Nephron (organoid): ENCODE results near the gene COPB1.

Source experiments
- H3K27ac Mint-ChIP-seq, 3 experiments: 2 replicates each; pipeline ENCODE4 v1.8.0; 2020; ENCODE audit warnings: mixed read lengths in 3 of 3, mild to moderate bottlenecking in 2 of 3, moderate library complexity in 1 of 3
- H3K27me3 Mint-ChIP-seq: 2 replicates; pipeline ENCODE4 v1.8.0; 2021; ENCODE audit warnings: low read depth, mild to moderate bottlenecking, moderate library complexity, mixed read lengths
- H3K36me3 Mint-ChIP-seq: 2 replicates; pipeline ENCODE4 v1.8.0; 2020; ENCODE audit warnings: low read depth, mixed read lengths
- H3K4me1 Mint-ChIP-seq: 2 replicates; pipeline ENCODE4 v1.8.0; 2020; ENCODE audit warnings: mixed read lengths
- H3K4me3 Mint-ChIP-seq, 3 experiments: 2 replicates each; pipeline ENCODE4 v1.8.0; 2020; ENCODE audit warnings: mild to moderate bottlenecking in 3 of 3, mixed read lengths in 3 of 3, moderate library complexity in 2 of 3
- H3K9me3 Mint-ChIP-seq: 2 replicates; pipeline ENCODE4 v1.8.0; 2020; ENCODE audit warnings: mixed read lengths
- TF ChIP-seq, protein P1 (sequence below), 3 experiments: fragments of 200-600 bp; sonication (generic); IDR thresholded peaks; one replicate each; pipeline ENCODE4 v1.5.0; 2021; ENCODE audit warnings: antibody characterized with exemption in 3 of 3; ENCODE audit not compliant: unreplicated experiment in 3 of 3

COPB1 gene

DNA sequence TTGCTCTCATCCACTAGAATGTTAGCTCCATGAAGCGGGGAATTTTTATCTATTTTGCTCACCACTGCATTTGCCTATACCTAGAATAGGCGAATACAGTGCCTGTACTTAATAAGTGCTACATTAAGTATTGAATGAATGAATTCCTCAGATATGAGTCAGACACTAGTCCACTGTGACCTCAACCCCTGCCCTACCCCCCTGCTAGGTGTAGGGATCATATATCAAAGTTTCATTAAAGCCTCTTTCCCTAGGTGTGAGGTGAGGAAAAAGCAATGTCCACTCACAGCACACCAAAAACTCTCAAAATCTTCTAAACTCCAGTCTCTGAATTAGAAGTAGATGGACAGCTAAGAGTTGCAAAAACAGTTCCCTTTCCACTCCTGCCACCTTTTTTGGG, 30.3 kb upstream of the COPB1 start:
- H3K4me3 Mint-ChIP-seq = no peak overlapping the region
- no peak overlapping the region for H3K27ac Mint-ChIP-seq
- H3K4me1 Mint-ChIP-seq = no peaks in the 10 kb centered on the region
- TF ChIP-seq, protein P1, sequence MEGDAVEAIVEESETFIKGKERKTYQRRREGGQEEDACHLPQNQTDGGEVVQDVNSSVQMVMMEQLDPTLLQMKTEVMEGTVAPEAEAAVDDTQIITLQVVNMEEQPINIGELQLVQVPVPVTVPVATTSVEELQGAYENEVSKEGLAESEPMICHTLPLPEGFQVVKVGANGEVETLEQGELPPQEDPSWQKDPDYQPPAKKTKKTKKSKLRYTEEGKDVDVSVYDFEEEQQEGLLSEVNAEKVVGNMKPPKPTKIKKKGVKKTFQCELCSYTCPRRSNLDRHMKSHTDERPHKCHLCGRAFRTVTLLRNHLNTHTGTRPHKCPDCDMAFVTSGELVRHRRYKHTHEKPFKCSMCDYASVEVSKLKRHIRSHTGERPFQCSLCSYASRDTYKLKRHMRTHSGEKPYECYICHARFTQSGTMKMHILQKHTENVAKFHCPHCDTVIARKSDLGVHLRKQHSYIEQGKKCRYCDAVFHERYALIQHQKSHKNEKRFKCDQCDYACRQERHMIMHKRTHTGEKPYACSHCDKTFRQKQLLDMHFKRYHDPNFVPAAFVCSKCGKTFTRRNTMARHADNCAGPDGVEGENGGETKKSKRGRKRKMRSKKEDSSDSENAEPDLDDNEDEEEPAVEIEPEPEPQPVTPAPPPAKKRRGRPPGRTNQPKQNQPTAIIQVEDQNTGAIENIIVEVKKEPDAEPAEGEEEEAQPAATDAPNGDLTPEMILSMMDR (IDR thresholded peaks at IDR 0.05; ENCODE audit: unreplicated experiment in 3 of 3) = no peak
- H3K36me3 Mint-ChIP-seq = no peaks in the 10 kb centered on the region
- H3K27me3 Mint-ChIP-seq = no peaks in the 10 kb centered on the region
- no peaks in the 10 kb centered on the region for H3K9me3 Mint-ChIP-seq

DNA sequence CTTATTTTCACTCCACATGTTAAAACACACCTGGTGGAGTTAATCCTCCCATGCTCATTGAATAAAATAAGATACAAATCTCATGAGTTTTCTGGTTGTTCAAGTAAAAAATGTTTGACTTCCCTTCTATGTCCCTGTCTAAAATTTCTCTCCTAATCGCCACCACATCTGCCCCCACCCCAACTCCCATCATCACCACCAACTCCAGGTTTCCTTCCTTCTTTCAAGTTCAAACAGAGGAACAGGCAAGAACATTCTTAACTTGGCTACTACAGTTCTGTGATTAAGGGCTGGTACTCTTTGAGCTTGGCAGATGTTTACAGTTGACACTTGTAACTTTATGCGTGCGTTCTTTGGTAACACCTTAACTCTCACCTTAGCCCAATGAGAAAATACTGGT, 29.7 kb upstream of the COPB1 start:
- Mint-ChIP-seq H3K4me1 (no peaks in the 10 kb centered on the region), H3K9me3 (no peaks in the 10 kb centered on the region), H3K27me3 (no peaks in the 10 kb centered on the region), H3K4me3 (no peak overlapping the region), H3K36me3 (no peaks in the 10 kb centered on the region), H3K27ac (no peak overlapping the region)
- TF ChIP-seq, protein P1 (IDR thresholded peaks at IDR 0.05; ENCODE audit: unreplicated experiment in 3 of 3) = no peak

DNA sequence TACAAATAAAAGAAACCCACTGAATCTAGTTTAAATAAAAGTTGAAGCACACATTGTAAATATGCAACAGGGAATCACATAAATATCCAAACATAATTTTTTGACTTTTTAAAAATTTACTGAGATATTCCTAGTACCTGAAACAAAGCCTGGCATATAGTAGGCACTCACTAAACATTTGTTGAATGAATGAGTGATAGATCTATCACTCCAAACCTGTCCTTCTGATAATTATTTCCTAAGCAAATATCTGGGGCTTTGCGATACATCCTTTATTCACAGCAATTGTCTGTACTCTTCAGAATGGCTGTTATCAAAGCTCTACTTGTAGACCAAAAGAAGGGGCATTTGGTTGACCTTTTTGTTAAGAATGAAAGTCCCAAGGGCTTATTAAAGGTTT, 23.2 kb upstream of the COPB1 start:
- peaks cover 16% of the 10 kb centered on the region for H3K36me3 Mint-ChIP-seq
- no peaks in the 10 kb centered on the region for H3K27me3 Mint-ChIP-seq
- peaks cover 26% of the 10 kb centered on the region for H3K4me1 Mint-ChIP-seq
- H3K27ac Mint-ChIP-seq = no peak overlapping the region
- no peaks in the 10 kb centered on the region for H3K9me3 Mint-ChIP-seq
- H3K4me3 Mint-ChIP-seq = peak overlapping the region in 1 of 3 experiments; percentile 45
- TF ChIP-seq, protein P1 (IDR thresholded peaks at IDR 0.05; ENCODE audit: unreplicated experiment in 3 of 3) = no peak

DNA sequence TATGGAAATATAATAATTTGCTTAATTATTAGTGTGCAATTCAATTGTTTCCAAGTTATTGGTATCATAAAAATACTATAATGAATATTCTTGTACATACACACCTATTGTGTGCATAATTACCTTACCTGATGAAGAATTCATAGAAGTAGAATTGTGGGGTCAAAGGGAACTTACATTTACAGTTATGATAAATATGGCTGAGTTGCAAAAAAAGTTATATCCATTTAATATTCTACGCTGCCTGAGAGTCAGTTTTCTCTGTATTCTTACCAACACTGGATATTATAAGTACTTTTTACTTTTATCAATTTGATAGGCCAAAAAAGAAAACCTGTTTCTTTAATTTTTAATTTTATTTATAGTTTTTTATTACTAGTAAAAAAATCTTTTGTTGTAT, 22.6 kb upstream of the COPB1 start:
- peaks cover 26% of the 10 kb centered on the region for H3K4me1 Mint-ChIP-seq
- H3K4me3 Mint-ChIP-seq = no peak overlapping the region
- no peaks in the 10 kb centered on the region for H3K9me3 Mint-ChIP-seq

DNA sequence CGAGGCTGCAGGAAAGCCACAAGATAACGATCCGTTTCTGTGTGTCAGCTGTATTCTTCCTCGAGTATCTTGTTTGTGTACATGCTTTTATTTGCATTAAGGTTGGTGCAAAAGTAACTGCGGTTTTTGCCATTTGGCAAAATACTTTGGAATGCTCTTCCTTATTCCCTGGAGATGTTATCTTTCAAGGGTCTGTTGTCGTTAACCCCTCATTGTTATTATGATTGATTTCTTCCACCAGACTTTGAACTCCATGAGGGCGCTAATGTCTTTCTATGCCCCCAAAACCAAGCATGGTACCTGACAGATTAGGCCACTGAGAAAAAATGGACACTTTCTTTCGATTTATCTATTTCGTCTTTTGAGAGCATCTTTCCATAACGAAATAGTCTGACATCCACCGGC, 21.1 kb upstream of the COPB1 start:
- H3K9me3 Mint-ChIP-seq = no peaks in the 10 kb centered on the region
- peak overlapping the region; percentile 93 to 96 (median 96) for H3K4me3 Mint-ChIP-seq
- peaks cover 25% of the 10 kb centered on the region for H3K36me3 Mint-ChIP-seq
- peaks cover 26% of the 10 kb centered on the region for H3K4me1 Mint-ChIP-seq
- no peaks in the 10 kb centered on the region for H3K27me3 Mint-ChIP-seq
- peak overlapping the region; percentile 96 to 98 (median 97) for H3K27ac Mint-ChIP-seq
- TF ChIP-seq, protein P1 (IDR thresholded peaks at IDR 0.05; ENCODE audit: unreplicated experiment in 3 of 3) = no peak

More for the DNA sequence above, 22.6 kb upstream of the COPB1 start:
- peaks cover 21% of the 10 kb centered on the region for H3K36me3 Mint-ChIP-seq
- no peaks in the 10 kb centered on the region for H3K27me3 Mint-ChIP-seq
- TF ChIP-seq, protein P1 (IDR thresholded peaks at IDR 0.05; ENCODE audit: unreplicated experiment in 3 of 3) = no peak
- no peak overlapping the region for H3K27ac Mint-ChIP-seq

DNA sequence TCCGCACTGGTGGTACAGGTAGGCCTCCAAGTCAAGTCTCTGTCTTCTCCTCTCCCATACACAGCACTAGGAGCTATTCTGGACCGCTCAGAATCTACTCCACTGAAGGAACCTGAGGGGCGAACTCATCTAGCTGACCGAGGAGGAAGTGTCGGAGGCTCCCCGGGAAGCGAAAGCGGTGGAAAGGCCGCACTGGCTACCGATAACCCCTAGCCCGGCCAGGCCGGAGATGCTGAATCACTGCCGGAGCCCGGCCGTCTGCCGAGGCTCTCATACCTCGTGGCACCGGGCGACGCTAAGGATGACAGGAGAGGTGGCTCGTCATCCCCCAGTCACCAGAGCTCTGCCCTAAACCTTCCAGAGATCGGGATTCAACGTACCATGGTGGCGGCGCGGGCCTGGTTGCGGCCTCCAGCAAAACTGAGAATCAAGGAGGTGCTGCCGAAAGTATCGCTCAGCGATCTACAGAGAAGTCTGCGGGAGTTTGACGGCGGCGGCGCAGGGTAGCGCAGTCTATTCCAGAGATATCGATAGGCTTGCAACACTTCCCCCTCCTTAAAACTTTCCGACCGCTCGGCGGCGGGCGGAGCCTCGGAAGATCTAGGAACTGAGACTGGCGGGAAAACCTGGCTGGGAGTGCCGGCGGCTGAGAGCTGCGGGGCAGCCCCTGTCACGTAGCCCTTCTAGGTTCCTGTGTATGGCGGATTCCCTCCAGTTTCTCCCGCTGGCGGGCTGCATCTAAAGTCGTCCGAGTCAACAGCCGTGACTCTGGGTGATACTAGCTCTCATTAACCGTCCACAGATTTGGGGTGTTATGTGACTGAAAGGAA, 20.5 kb upstream of the COPB1 start, which contains the start of gene PSMA1:
PSMA1 (minus strand) TSS at position 470 of the 830 bp plus-strand sequence; CDS start at position 383, 87 bp downstream.
- Mint-ChIP-seq H3K9me3 (no peaks in the 10 kb centered on the region), H3K4me1 (peaks cover 26% of the 10 kb centered on the region), H3K27me3 (no peaks in the 10 kb centered on the region), H3K27ac (peak within 1 kb of the TSS; percentile 96 to 98 (median 97)), H3K4me3 (peak within 1 kb of the TSS; percentile 93 to 96 (median 96)), H3K36me3 (peaks cover 25% of the 10 kb centered on the region)
- TF ChIP-seq, protein P1 (IDR thresholded peaks at IDR 0.05; ENCODE audit: unreplicated experiment in 3 of 3) = no peak
